BJ (cell line): ENCODE results near the gene TOGARAM2. TPM values are rescaled to one million over a fixed set of nuclear protein-coding genes. Genes with fewer than 3 reads are reported as not detected.

Source experiments
- CTCF ChIA-PET: fragments of 350-600 bp; formaldehyde crosslinking; extraction: SDS; loops from one replicate; lab custom pipeline; 2021; ENCODE audit warnings: antibody characterized with exemption, inconsistent platforms; lab: Yijun Ruan, JAX
- POLR2A ChIA-PET: fragments of 300-600 bp; sonication (Branson Sonifier 250); formaldehyde crosslinking; extraction: SDS; loops from one replicate; lab custom pipeline; 2021; ENCODE audit warnings: antibody characterized with exemption; lab: Charles Lee
- DNase-seq: peaks from one replicate; pipeline ENCODE4 v3.0.0-alpha.2; 2011; ENCODE audit warnings: low read depth
- H3K27me3 ChIP-seq: 2 replicates; pipeline ENCODE4 v1.6.0; 2011; ENCODE audit warnings: low read length; ENCODE audit not compliant: control insufficient read depth, insufficient read depth
- H3K36me3 ChIP-seq: 2 replicates; pipeline ENCODE4 v1.5.1; 2011; ENCODE audit warnings: low read length; ENCODE audit not compliant: control insufficient read depth, insufficient read depth
- H3K4me3 ChIP-seq: 2 replicates; pipeline ENCODE4 v1.5.1; 2011; ENCODE audit warnings: low read depth, mild to moderate bottlenecking, control low read depth, low read length
- CTCF ChIP-seq: IDR thresholded peaks from 2 replicates; pipeline ENCODE4 v1.5.1; 2011; ENCODE audit warnings: low read depth, mild to moderate bottlenecking, control low read depth, inconsistent platforms, low read length, moderate library complexity; ENCODE audit not compliant: insufficient read depth
- polyA plus RNA-seq: library from polyadenylated mRNA; depleted of rRNA; stranded (reverse); fragments of >200 nt; gene quantifications from 2 replicates; pipeline ENCODE4 v1.2.3, GENCODE V29; 2011

Gene TOGARAM2
- polyA plus RNA-seq, 1 experiment: 0.09 TPM

GRCh38 chr2:28949190-28949589 is 31.9 kb upstream of the TOGARAM2 start:
- DNase-seq: no peak
- Histone ChIP-seq H3K27me3 (no peaks in the 10 kb centered on the region), H3K4me3 (no peak overlapping the region), H3K36me3 (peaks cover 2% of the 10 kb centered on the region; the same call in 1 of the 2 replicates)
- TF ChIP-seq CTCF: no peak
- POLR2A ChIA-PET: no interaction called here
- CTCF ChIA-PET: no interaction called here

- no peak for DNase-seq
- no peak for TF ChIP-seq CTCF
- H3K36me3 ChIP-seq: peaks cover 2% of the 10 kb centered on the region; the same call in 1 of the 2 replicates
- no peak overlapping the region for H3K4me3 ChIP-seq
- POLR2A ChIA-PET: no interaction called here
- no peaks in the 10 kb centered on the region for H3K27me3 ChIP-seq
- CTCF ChIA-PET: no interaction called here
These were observed 31.3 kb upstream of the TOGARAM2 start for GRCh38 chr2:28949617-28950305.

GRCh38 chr2:28950941-28951630 is 30.0 kb upstream of the TOGARAM2 start:
- CTCF ChIA-PET: interaction anchor here (1.2 to 1.6 kb wide), 2 partner anchors 8 to 10 kb away, joined by 3 to 4 read pairs; no protein-coding TSS in a partner anchor
- TF ChIP-seq CTCF: no peak
- Histone ChIP-seq H3K4me3 (no peak overlapping the region), H3K27me3 (no peaks in the 10 kb centered on the region), H3K36me3 (no peaks in the 10 kb centered on the region; the same call in 1 of the 2 replicates)
- DNase-seq: no peak
- POLR2A ChIA-PET: no interaction called here

- DNase-seq: no peak
- H3K4me3 ChIP-seq: no peak overlapping the region
- CTCF ChIA-PET: interaction anchor here (1.2 to 1.6 kb wide), 2 partner anchors 9 kb away, joined by 3 to 4 read pairs; no protein-coding TSS in a partner anchor
- TF ChIP-seq CTCF: no peak
- no peaks in the 10 kb centered on the region for H3K27me3 ChIP-seq
- no peaks in the 10 kb centered on the region for H3K36me3 ChIP-seq
- POLR2A ChIA-PET: no interaction called here
These were observed 28.9 kb upstream of the TOGARAM2 start for GRCh38 chr2:28951910-28952835.
